ENCODE measurements around the gene OXNAD1. TPM values are rescaled to one million over a fixed set of nuclear protein-coding genes. Genes with fewer than 3 reads are reported as not detected.

OXNAD1 gene
- total RNA-seq, 1 experiment from 2014 or later, result 23.7 TPM

DNA sequence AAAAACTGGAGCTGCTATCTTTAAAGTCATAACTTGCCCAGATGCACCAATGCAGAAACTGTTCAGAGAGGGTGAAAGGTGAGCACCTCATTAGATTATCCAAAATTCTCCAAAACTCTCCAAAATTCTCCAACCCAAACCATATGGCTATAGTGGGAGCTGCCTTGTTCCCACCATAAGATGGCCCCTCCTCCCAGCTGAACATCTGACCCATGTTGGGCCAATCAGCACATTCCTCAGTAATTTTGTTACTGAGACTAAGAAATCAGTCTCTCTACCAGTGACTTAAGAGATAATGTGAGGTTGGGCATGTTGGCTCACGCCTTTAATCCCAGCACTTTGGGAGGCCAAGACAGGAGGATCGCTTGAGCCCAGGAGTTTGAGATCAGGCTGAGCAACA, 33.0 kb upstream of the OXNAD1 start:
- WGBS (ENCODE audit: extremely low coverage, insufficient read length, low lambda C conversion rate), result no CpG with 5 or more reads among the region's 2 CpGs
- Histone ChIP-seq H4K5ac (ENCODE audit: insufficient read length, low read depth, low read length) (no peak overlapping the region), H2BK12ac (ENCODE audit: insufficient read length, low read depth, low read length) (no peak overlapping the region), H3K4me2 (ENCODE audit: insufficient read depth, insufficient read length, low read length) (no peak overlapping the region), H3T11ph (ENCODE audit: low read length) (no peak overlapping the region), H3K14ac (ENCODE audit: insufficient read depth, low read length) (no peak overlapping the region), H3K27me3 (ENCODE audit: insufficient read depth, low read length) (no peaks in the 10 kb centered on the region), H2BK15ac (ENCODE audit: low read depth, low read length) (no peak overlapping the region), H2BK20ac (ENCODE audit: low read depth, low read length, poor library complexity, severe bottlenecking) (no peak overlapping the region), H2AFZ (ENCODE audit: low read length) (no peak overlapping the region), H2AK5ac (ENCODE audit: insufficient read length, low read length) (no peak overlapping the region), H3K27ac (ENCODE audit: insufficient read length, low read depth, low read length) (no peak overlapping the region), H3K9ac (ENCODE audit: extremely low read depth, insufficient read length, low read length) (no peak overlapping the region), H3K23me2 (ENCODE audit: insufficient read length, low read depth, low read length, poor library complexity, severe bottlenecking) (no peaks in the 10 kb centered on the region), H3K79me2 (ENCODE audit: insufficient read depth, low read length) (no peaks in the 10 kb centered on the region), H3K4me1 (ENCODE audit: insufficient read depth, low read length) (peaks cover 2% of the 10 kb centered on the region; the same call in 1 of the 2 replicates), H3K23ac (ENCODE audit: insufficient read length, low read depth, low read length) (no peak overlapping the region), H4K91ac (ENCODE audit: insufficient read length, low read depth, low read length) (no peak overlapping the region), H3K79me1 (ENCODE audit: insufficient read depth, low read depth, low read length, poor library complexity, severe bottlenecking) (no peaks in the 10 kb centered on the region), H2BK5ac (ENCODE audit: insufficient read length, low read length) (no peak overlapping the region), H3K9me3 (ENCODE audit: control insufficient read depth, low read depth, low read length) (no peaks in the 10 kb centered on the region), H3K4ac (ENCODE audit: low read depth, low read length) (no peak overlapping the region), H3K56ac (ENCODE audit: insufficient read length, low read depth, low read length) (no peak overlapping the region), H2BK120ac (ENCODE audit: low read depth, low read length, poor library complexity, severe bottlenecking) (no peak overlapping the region), H4K8ac (replicated peaks; ENCODE audit: insufficient read length, low read depth, low read length) (no peak overlapping the region), H3K18ac (ENCODE audit: insufficient read length, low read depth, low read length) (no peak overlapping the region), H4K20me1 (ENCODE audit: control insufficient read depth, insufficient read depth, insufficient read length) (no peaks in the 10 kb centered on the region)
- H3K27me3 Mint-ChIP-seq (ENCODE audit: low read depth), result peaks cover 3% of the 10 kb centered on the region; the same call in 1 of the 2 replicates
- no peak overlapping the region for H3K4me3 Mint-ChIP-seq
- H3K27ac Mint-ChIP-seq, result no peak overlapping the region
- peaks cover 2 to 3% of the 10 kb centered on the region in 2 experiments; a peak in 1 of 4 replicates for H3K4me1 Mint-ChIP-seq
- no peaks in the 10 kb centered on the region for H3K36me3 Mint-ChIP-seq (ENCODE audit: insufficient read depth in 1 of 3, low read depth in 3 of 3)
- H3K9me3 Mint-ChIP-seq, result no peaks in the 10 kb centered on the region; a peak in 1 of 5 replicates
- DNase-seq, result no peak
- TF ChIP-seq, protein P1, sequence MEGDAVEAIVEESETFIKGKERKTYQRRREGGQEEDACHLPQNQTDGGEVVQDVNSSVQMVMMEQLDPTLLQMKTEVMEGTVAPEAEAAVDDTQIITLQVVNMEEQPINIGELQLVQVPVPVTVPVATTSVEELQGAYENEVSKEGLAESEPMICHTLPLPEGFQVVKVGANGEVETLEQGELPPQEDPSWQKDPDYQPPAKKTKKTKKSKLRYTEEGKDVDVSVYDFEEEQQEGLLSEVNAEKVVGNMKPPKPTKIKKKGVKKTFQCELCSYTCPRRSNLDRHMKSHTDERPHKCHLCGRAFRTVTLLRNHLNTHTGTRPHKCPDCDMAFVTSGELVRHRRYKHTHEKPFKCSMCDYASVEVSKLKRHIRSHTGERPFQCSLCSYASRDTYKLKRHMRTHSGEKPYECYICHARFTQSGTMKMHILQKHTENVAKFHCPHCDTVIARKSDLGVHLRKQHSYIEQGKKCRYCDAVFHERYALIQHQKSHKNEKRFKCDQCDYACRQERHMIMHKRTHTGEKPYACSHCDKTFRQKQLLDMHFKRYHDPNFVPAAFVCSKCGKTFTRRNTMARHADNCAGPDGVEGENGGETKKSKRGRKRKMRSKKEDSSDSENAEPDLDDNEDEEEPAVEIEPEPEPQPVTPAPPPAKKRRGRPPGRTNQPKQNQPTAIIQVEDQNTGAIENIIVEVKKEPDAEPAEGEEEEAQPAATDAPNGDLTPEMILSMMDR (conservative IDR thresholded peaks at IDR 0.05), result no peak
